Measurements from ENCODE around the gene AQP9. TPM values are rescaled to one million over a fixed set of nuclear protein-coding genes. Genes with fewer than 3 reads are reported as not detected.

AQP9 gene
- total and polyA plus RNA-seq, 2 of the 8 experiments (the other 6 are each of a cell fraction or from before 2014, with no cell fraction given), result not detected

DNA sequence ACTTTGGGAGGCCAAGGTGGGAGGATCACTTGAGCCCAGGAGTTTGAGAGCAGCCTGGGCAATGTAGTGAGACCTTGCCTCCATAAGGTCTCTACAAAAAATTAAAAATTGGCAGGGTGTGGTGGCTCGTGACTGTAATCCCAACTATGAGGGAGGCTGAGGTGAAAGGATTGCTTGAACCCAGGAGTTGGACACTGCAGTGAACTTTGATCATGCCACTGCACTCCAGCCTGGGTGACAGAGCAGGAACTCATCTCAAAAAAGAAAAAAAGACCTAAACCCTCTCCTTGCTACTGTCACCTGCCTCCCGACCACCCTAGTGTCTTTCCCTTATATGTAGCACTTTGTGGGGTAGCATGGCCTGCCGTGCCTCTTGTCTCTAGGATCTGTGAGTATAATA lies 23.8 kb upstream of the AQP9 start:
- no peak overlapping the region for H3K23ac ChIP-seq (ENCODE audit: insufficient read length)
- no peak overlapping the region for H3K4me3 ChIP-seq (ENCODE audit: extremely low read depth in 1 of 4, insufficient read depth in 2 of 4, low read depth in 3 of 4, low read length in 4 of 4)
- FAIRE-seq (no peak), DNase-seq (ENCODE audit: low read depth in 1 of 2, low spot score in 2 of 2) (no peak)
- POLR2A ChIA-PET (ENCODE audit: partially characterized antibody), result no interaction called here
- no peak overlapping the region for H2AK5ac ChIP-seq (ENCODE audit: low read depth, low read length)
- no peak overlapping the region for H3K4ac ChIP-seq (replicated peaks; ENCODE audit: insufficient read length, low read depth, low read length)
- no peak overlapping the region for H4K91ac ChIP-seq (replicated peaks; ENCODE audit: insufficient read length, low read length)
- no peak overlapping the region for H3K4me2 ChIP-seq (ENCODE audit: insufficient read depth in 1 of 2, low read depth in 2 of 2, low read length in 2 of 2)
- H3K9ac ChIP-seq (replicated peaks in 1 of 4; ENCODE audit: extremely low read depth in 1 of 4, low read depth in 3 of 4, low read length in 3 of 4), result no peak overlapping the region
- 87% methylated on average over 3 of the region's 3 CpGs; no CpG with 5 or more reads in 1 of the 2 experiments for WGBS, 2 experiments (ENCODE audit: extremely low coverage in 1 of 2, insufficient coverage in 1 of 2, insufficient read length in 1 of 2, insufficient replicate concordance in 2 of 2, low coverage in 1 of 2, low lambda C conversion rate in 2 of 2, missing lambda C conversion rate in 1 of 2)
- TF ChIP-seq FOSL1 (IDR thresholded peaks at IDR 0.05; ENCODE audit: insufficient read depth, low read depth, low read length) (no peak), KDM1A (IDR thresholded peaks at IDR 0.05; ENCODE audit: borderline replicate concordance, low read length) (no peak), RBBP5 (IDR thresholded peaks at IDR 0.05; ENCODE audit: borderline replicate concordance, low read depth, low read length) (no peak), SAP30 (IDR thresholded peaks at IDR 0.05; ENCODE audit: insufficient read depth, insufficient replicate concordance, low read length) (no peak)
- no peak overlapping the region for H4K8ac ChIP-seq (ENCODE audit: extremely low read depth, insufficient read depth, low read length)
- H3K14ac ChIP-seq (ENCODE audit: insufficient read length), result no peak overlapping the region
- no peak overlapping the region for H2BK12ac ChIP-seq (ENCODE audit: low read depth, low read length)
- no peaks in the 10 kb centered on the region for H3K79me1 ChIP-seq (ENCODE audit: low read depth, low read length)
- no peaks in the 10 kb centered on the region for H3K9me3 ChIP-seq (ENCODE audit: insufficient read depth in 2 of 2, low read depth in 1 of 2, low read length in 1 of 2)
- no peak overlapping the region for H2BK15ac ChIP-seq (ENCODE audit: low read length)
- no peak overlapping the region for H2BK120ac ChIP-seq (replicated peaks; ENCODE audit: low read depth, low read length)
- no peak overlapping the region for H3K56ac ChIP-seq (replicated peaks; ENCODE audit: insufficient read length, low read depth, low read length)
- no peaks in the 10 kb centered on the region; the same call in 1 of the 2 replicates for H3K23me2 ChIP-seq (ENCODE audit: low read depth, low read length)
- H3K79me2 ChIP-seq (ENCODE audit: control insufficient read depth in 1 of 2, insufficient read depth in 2 of 2, low read length in 2 of 2), result no peaks in the 10 kb centered on the region
- H3K4me1 ChIP-seq (replicated peaks in 1 of 4; ENCODE audit: control insufficient read depth in 3 of 4, insufficient read depth in 4 of 4, low read length in 3 of 4), result peaks cover 0 to 3% (median 0%) of the 10 kb centered on the region in 4 experiments; a peak in 3 of 7 replicates
- CTCF ChIA-PET (ENCODE audit: partially characterized antibody), result interaction anchor here (0.7 to 1.1 kb wide), 2 partner anchors 67 to 96 kb away, joined by 3 read pairs; no protein-coding TSS in a partner anchor
- no peaks in the 10 kb centered on the region for H3K36me3 ChIP-seq (ENCODE audit: control insufficient read depth in 2 of 4, insufficient read depth in 4 of 4, low read length in 3 of 4)
- H3K27ac ChIP-seq (ENCODE audit: low read depth, low read length), result no peak overlapping the region
- no peaks in the 10 kb centered on the region for H3K27me3 ChIP-seq (replicated peaks in 1 of 4; ENCODE audit: control insufficient read depth in 3 of 4, extremely low read depth in 1 of 4, insufficient read depth in 3 of 4, low read length in 3 of 4)
- H2BK20ac ChIP-seq (ENCODE audit: low read length), result no peak overlapping the region
- no peak overlapping the region for H3K18ac ChIP-seq (ENCODE audit: extremely low read depth, low read length)
- H2AFZ ChIP-seq (ENCODE audit: low read length), result no peak overlapping the region
- no peaks in the 10 kb centered on the region for H4K20me1 ChIP-seq (replicated peaks in 1 of 2; ENCODE audit: control insufficient read depth in 1 of 2, insufficient read depth in 2 of 2, low read length in 2 of 2)
- no peak overlapping the region for H4K5ac ChIP-seq (ENCODE audit: insufficient read length, low read depth, low read length)
- no peak overlapping the region for H2BK5ac ChIP-seq (ENCODE audit: low read depth, low read length)
